GM12892 (cell line): ENCODE measurements around the gene RBM33.

ENCODE experiments used
- DNase-seq: peaks from one replicate; pipeline ENCODE4 v3.0.0; 2011; ENCODE audit not compliant: insufficient read length
- FAIRE-seq: peaks from 2 replicates; lab custom pipeline; 2011; peaks lifted over from hg19 to GRCh38; lab: Jason Lieb, UNC
- POLR2A ChIP-seq: IDR thresholded peaks from 2 replicates; pipeline ENCODE4 v1.6.1; 2011; ENCODE audit warnings: low read depth, low read length, control low read depth
- POLR2AphosphoS5 ChIP-seq: IDR thresholded peaks from 2 replicates; pipeline ENCODE4 v1.6.1; 2011; ENCODE audit warnings: low read depth, low read length, control low read depth
- TAF1 ChIP-seq: IDR thresholded peaks from 2 replicates; pipeline ENCODE4 v1.6.1; 2011; ENCODE audit warnings: low read depth, mild to moderate bottlenecking, control low read depth, low read length, borderline replicate concordance

The RBM33 gene

GRCh38 chr7:155761162-155761561, 116.7 kb downstream of the RBM33 start:
- no peak for FAIRE-seq
- no peak for DNase-seq
- no peak for TF ChIP-seq POLR2AphosphoS5
- no peak for TF ChIP-seq POLR2A
- no peak for TF ChIP-seq TAF1

DNA sequence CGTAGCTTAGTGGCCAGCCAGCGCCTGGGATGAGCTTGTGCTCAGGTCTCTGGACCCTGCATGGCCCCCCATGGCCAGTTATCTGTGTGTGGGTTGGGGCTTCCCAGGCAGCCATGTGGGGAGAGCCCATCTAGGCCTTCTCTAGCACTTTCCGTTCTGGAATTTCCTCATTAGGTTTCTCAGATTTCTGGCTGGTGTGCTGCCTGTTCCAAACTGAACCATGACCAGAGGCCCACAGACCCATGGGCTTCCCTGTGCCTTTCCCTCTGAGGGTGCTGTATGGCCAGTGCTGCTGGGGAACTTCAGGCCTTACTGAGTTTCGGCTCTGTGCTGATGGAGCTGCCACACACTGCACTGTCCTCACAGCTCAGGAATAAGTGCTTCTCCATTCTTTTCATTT, 117.6 kb downstream of the RBM33 start:
- FAIRE-seq (no peak), DNase-seq (no peak)
- TF ChIP-seq TAF1 (no peak), POLR2AphosphoS5 (no peak), POLR2A (no peak)

DNA sequence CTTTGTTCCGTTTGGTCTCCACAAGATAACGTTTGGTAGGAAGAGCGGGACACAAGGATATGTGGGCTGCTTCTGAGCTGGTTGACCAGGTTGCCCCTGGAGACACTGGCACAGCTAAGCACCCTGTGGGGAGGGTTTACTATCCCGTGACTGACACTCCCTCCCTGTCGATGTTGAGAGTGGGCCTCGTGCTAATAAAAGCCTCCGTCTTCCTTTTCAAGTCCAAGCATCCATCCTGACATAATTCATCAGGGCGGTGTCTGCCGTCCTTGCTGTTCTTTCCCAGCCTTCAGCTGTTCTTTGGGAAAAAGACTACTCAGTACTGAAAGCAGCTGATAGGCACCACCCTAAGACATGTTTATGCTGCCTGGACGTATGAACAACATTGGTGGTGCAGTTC, 118.2 kb downstream of the RBM33 start:
- no peak for DNase-seq

DNA sequence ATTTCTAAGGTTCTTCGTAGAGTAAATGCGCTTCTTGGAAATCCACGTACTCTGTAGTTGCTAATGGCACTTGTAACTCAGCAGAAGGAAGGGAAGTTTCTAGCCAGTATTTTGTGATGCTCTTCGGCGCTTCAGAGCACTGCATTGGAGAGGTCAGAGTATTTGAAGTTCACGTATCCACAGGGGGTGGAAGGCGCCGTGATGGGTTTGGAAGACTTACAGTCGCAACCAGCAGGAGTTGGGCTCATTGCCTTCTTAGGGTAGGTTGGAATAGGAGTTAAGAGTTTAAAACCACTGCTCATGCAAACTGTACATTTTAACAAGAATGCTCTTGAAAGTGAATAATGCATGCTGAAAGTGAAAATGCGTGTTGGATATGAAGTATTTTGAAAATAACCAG, 118.7 kb downstream of the RBM33 start:
- DNase-seq (no peak), FAIRE-seq (no peak)
- TF ChIP-seq POLR2A (no peak), TAF1 (no peak), POLR2AphosphoS5 (no peak)

More for the DNA sequence above, 118.2 kb downstream of the RBM33 start:
- no peak for FAIRE-seq
- TF ChIP-seq POLR2A = no peak
- no peak for TF ChIP-seq TAF1

DNA sequence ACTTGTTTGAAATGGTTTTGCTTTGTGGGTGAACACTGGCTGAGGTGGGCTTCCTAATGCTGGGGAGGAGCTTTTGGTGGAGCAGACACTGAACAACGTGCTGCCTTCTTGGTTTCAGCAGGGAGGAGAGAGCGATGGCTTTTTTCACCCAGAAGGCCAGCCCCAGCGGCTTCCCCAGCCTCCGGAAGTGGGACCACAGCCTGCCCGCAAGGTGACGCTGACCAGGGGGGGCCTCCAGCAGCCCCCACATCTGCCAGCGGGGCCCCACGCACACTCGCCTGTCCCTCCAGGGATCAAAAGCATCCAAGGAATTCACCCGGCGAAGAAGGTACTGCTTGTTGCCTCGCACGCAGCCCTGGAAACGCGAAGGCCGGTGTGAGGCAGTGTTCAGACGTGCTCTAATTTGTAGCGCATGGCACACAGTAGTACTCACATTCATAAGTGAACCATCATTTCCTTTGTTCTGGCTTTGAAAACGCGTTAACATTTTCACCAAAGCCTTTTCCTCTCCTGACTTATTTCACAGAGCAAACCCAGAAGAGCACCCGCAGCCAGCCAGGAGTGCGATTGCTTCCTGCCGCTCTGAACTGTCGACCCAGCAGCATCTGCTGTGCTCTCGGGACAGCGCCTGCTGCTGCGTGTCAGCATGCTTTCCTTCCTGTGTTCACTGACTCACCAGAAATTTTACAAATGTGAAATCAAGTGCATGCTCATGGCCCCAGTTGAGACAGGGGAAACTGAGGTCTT, 119.4 kb downstream of the RBM33 start:
- no peak for DNase-seq
- no peak for FAIRE-seq
- no peak for TF ChIP-seq TAF1
- TF ChIP-seq POLR2AphosphoS5 = no peak
- TF ChIP-seq POLR2A = no peak

DNA sequence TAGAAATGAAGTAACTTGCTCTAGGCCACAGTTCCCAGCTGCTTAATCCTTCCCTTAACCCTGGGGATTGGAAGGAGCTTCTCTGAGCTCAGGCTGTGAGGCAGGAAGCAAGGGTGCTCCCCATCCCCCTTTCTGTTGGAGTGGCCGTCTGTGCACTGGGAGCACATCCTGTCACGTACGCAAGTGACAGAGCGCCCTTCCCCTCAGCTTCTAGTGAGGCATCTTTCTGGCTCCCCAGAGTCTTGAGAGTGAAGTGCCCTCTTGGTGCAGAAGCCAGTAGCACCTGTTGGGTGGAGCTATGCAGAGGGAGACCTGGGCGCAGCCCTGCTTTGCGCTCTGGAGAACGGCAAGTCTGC, 120.0 kb downstream of the RBM33 start:
- TF ChIP-seq TAF1 (no peak), POLR2A (no peak), POLR2AphosphoS5 (no peak)
- no peak for FAIRE-seq
- no peak for DNase-seq

DNA sequence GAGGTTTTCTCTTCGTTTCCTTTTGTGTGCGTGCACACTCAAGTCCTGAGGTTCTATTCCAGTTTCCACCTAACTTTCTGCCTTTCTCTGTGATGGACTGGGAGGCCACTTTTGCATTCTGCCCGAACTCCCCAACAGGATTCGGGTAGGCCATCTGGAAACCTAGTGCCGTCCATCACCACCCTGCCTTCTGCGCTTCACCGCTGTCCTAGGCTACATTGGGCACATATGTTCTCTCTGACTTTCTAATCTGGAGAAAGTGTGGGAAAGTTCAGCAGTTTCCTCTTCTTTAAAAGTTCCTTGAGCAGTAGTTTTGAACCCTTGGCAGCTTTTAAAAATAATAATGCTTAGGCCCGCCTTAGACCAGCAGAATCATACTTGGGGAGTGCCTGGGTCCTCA, 121.0 kb downstream of the RBM33 start:
- FAIRE-seq = no peak
- no peak for TF ChIP-seq TAF1
- no peak for TF ChIP-seq POLR2A
- TF ChIP-seq POLR2AphosphoS5 = no peak
- DNase-seq = no peak

DNA sequence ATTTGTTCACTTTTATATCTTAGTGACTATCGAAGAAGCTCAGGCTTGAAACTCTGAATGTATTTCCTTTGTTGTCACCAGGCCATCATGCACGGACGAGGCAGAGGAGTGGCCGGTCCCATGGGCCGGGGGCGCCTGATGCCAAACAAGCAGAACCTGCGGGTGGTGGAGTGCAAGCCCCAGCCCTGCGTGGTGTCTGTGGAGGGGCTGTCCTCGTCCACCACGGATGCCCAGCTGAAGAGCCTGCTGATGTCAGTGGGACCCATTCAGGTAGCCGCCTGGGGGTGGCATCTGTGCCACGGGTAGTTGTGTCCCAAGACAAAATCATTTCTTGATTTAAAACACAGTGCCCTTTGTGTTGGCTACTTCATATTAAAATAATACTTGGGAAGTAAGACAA, 121.9 kb downstream of the RBM33 start:
- FAIRE-seq = no peak
- TF ChIP-seq POLR2AphosphoS5 = no peak
- TF ChIP-seq TAF1 = no peak
- TF ChIP-seq POLR2A = no peak
- DNase-seq = no peak

DNA sequence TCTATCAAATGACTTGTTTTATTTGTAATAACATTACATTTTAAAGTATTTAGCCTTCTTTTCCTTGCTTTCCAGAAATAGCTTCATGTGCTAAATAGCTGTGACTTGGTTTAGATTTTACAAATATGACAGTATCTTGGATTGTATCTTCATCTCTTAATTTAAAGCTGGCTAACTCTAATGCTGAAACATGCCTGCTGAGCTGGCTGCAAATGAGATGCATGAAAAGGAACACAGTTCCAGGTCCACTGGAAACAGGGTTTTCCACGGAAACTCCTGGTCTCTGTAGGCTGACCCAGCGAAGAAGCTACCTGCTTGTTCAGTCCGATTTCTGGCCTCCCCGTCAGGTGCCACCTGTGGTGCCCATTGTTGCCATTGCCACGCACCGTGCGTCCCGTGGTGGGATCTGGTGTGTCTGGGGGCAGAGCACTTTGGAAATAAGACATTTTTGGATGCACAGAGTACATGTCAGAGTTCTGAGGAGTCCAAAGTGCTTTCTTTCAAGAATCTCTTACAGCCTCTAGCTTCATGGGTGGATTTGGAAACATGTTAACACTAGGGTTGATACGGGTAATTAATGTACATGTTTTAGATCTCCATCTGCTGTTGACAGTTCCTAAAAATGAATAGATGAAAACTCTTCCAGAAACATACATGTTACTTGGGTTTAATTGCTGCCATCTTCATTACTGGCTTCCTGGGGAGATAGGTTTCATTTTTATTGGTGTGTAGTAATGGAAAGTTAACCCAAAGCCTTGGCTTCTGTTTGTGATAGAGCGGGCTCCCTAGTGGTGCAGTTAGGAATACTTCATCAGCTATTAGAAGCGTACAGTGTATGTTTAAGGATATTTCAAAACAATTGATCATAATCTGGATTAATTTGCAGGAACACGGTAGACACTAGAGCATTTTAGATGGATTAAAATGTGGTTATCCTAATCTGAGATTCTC, 122.8 kb downstream of the RBM33 start:
- TF ChIP-seq TAF1 = no peak
- no peak for TF ChIP-seq POLR2A
- TF ChIP-seq POLR2AphosphoS5 = no peak
- FAIRE-seq = no peak
- DNase-seq = no peak

DNA sequence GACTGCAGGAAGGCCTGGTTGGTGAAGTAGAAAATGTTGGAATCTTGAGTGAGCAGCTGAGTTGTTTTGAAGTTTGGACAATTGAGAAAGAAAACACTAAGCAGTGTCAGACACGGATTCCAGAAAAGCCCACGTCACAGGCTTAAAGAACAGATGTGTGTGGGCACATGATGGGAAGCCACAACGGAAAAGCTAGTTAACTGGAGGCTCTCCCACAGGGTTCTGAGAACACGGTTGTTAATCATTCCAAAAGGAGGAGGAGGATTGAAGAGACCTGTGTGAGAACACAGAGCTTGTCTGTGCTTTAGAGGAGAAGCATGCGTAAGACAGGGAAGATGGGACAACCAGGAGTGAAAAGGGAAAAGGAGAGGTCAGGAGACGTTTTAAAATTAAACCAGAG, 125.2 kb downstream of the RBM33 start:
- FAIRE-seq = no peak
- TF ChIP-seq TAF1 = no peak
- TF ChIP-seq POLR2AphosphoS5 = no peak
- no peak for TF ChIP-seq POLR2A
- no peak for DNase-seq

- no peak for FAIRE-seq
- no peak for DNase-seq
- TF ChIP-seq POLR2A = no peak
- TF ChIP-seq POLR2AphosphoS5 = no peak
- TF ChIP-seq TAF1 = no peak
Observed at GRCh38 chr7:155770241-155770640, 125.8 kb downstream of the RBM33 start.

- no peak for DNase-seq
- TF ChIP-seq POLR2A (no peak), POLR2AphosphoS5 (no peak), TAF1 (no peak)
- FAIRE-seq = no peak
Observed at GRCh38 chr7:155773531-155773930, 129.1 kb downstream of the RBM33 start.
